Skeletal muscle tissue (tissue), 4 donors: ENCODE results near the gene RNASE3. TPM values are rescaled to one million over a fixed set of nuclear protein-coding genes. Genes with fewer than 3 reads are reported as not detected.
"Not testable (repeated sequence)": the region's sequence is repeated elsewhere in the genome, so short reads cannot be mapped to it uniquely, and the experiment has no call there.

Experiments used
- H3K27ac ChIP-seq: one replicate; pipeline ENCODE4 v1.7.0; 2013; ENCODE audit warnings: mild to moderate bottlenecking, low read depth, low read length, inconsistent platforms
- H3K27me3 ChIP-seq, 3 donors: one replicate each; pipeline ENCODE4 v1.7.0; 2013; ENCODE audit warnings: low read length in 3 of 3; ENCODE audit not compliant: control insufficient read depth in 3 of 3, insufficient read depth in 3 of 3
- H3K36me3 ChIP-seq, 3 donors: one replicate each; pipeline ENCODE4 v1.7.0; 2013; ENCODE audit warnings: low read length in 3 of 3; ENCODE audit not compliant: control insufficient read depth in 3 of 3, insufficient read depth in 3 of 3
- H3K4me1 ChIP-seq, 3 donors: one replicate each; pipeline ENCODE4 v1.7.0; 2013; ENCODE audit warnings: low read length in 3 of 3, mild to moderate bottlenecking in 3 of 3; ENCODE audit not compliant: control insufficient read depth in 3 of 3, insufficient read depth in 3 of 3
- H3K4me3 ChIP-seq, 3 donors: one replicate each; pipeline ENCODE4 v1.7.0; 2013; ENCODE audit warnings: low read length in 3 of 3
- H3K9ac ChIP-seq, 3 donors: one replicate each; pipeline ENCODE4 v1.7.0; 2013; ENCODE audit warnings: low read length in 3 of 3, mild to moderate bottlenecking in 3 of 3, moderate library complexity in 2 of 3, low read depth in 1 of 3
- H3K9me3 ChIP-seq, 3 donors: one replicate each; pipeline ENCODE4 v1.7.0; 2013; ENCODE audit warnings: low read length in 3 of 3; ENCODE audit not compliant: control insufficient read depth in 3 of 3
- total RNA-seq: library from RNA; depleted of rRNA; stranded (reverse); fragments of >200 nt; gene quantifications from one replicate; pipeline ENCODE4 v1.2.3, GENCODE V29; 2014
- donor health status: Osteomylitis.

Gene RNASE3
- total RNA-seq, 1 donor from 2014 or later = not detected

DNA sequence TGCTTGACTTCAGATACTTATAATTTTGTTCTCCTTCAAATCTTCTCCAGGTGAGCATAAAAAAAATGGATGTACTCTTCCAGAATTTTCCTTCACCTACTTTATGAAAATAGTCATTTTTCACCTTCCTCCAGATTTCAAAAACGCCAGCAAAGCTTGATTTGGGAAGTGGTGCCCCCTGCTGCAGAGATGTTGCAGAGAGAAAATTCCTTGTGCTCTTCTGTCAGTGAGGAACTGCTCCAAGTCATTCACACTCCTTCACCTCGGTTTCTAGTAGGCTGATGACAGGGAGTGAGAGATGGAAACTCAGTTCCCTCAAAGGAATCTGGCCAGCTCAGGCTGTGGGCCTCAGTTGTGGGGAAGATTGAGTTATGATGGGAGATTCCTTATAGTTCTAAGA lies 24.2 kb upstream of the RNASE3 start:
- Histone ChIP-seq H3K9me3 (no peaks in the 10 kb centered on the region), H3K9ac (no peak overlapping the region), H3K36me3 (no peaks in the 10 kb centered on the region), H3K27ac (no peak overlapping the region), H3K27me3 (peaks cover 4 to 8% (median 6%) of the 10 kb centered on the region in 3 donors), H3K4me3 (no peak overlapping the region), H3K4me1 (no peaks in the 10 kb centered on the region)

DNA sequence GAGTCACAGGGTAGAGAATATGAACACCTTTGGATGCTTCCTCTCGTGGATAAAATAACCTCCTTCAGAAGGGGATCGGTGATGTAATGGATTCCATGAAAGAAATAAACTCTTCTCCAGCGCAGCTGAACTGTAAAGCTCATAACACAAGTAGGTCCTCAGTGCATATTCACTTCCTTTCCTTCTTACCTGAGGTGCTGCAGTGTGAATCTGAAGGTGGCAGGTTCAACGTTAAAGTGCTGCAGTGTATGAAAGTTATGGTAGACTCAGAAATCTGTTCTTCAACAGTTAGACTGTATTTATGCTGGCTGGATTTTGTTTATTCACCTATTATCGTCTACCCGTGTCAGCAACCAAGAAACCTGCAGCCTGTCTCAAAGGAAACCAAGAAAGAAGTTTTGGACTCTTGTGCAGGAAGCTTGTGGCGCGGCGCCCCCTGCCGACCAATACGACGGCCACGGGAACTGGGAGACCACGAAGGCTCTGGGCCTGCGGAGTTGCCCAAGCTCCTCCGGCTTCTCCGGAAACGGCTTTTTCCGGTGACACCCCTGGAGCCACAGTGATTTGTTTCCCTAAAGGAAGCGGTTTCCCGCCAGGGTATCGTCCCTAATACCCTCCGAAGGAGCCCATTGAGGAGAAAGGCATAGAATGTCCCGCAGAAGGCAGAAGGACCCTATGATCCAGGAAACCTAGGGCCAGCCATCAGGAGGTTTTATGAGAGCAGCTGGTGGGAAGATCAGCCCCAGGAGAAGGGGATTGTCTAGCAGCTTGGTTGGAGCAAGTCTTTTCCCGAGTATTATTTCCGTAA lies 17.6 kb upstream of the RNASE3 start:
- no peak overlapping the region for H3K27ac ChIP-seq

GRCh38 chr14:20877016-20877415 lies 14.2 kb upstream of the RNASE3 start:
- H3K27me3 ChIP-seq = peaks cover 0 to 5% (median 4%) of the 10 kb centered on the region in 3 donors
- no peak overlapping the region for H3K27ac ChIP-seq
- no peak overlapping the region for H3K9ac ChIP-seq
- H3K36me3 ChIP-seq = no peaks in the 10 kb centered on the region
- no peak overlapping the region for H3K4me3 ChIP-seq
- peaks cover 0 to 5% (median 5%) of the 10 kb centered on the region in 3 donors for H3K4me1 ChIP-seq
- H3K9me3 ChIP-seq = no peaks in the 10 kb centered on the region

More for the DNA sequence above, 17.6 kb upstream of the RNASE3 start:
- no peaks in the 10 kb centered on the region for H3K9me3 ChIP-seq
- peaks cover 0 to 5% (median 5%) of the 10 kb centered on the region in 3 donors for H3K4me1 ChIP-seq
- H3K9ac ChIP-seq = no peak overlapping the region
- peaks cover 4 to 12% (median 7%) of the 10 kb centered on the region in 3 donors for H3K27me3 ChIP-seq
- peak overlapping the region in 2 of 3 donors; percentile 25 to 31 for H3K4me3 ChIP-seq
- H3K36me3 ChIP-seq = no peaks in the 10 kb centered on the region

DNA sequence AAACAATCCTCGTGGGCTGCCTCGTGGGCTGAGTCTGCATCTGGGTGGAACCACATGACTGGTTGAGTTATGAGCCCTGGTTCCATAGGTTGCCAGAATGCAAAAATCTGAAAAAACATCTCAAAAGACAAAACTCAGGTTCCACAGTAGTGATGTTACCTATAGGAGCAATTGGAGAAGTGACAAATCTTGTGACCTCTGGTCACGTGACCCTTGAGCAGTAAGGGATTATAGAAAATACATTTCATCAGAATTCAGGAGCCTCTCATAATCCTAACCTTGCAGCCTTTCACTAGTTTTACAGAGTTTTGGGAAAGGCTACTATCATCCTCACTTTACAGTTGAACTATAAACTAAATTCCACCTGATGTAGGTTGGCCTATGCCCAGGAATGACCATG lies 12.5 kb upstream of the RNASE3 start:
- Histone ChIP-seq H3K4me1 (peaks cover 0 to 3% (median under 1%) of the 10 kb centered on the region in 3 donors), H3K36me3 (no peaks in the 10 kb centered on the region), H3K27ac (no peak overlapping the region), H3K27me3 (peaks cover 0 to 3% (median 0%) of the 10 kb centered on the region in 3 donors), H3K9ac (no peak overlapping the region), H3K9me3 (no peaks in the 10 kb centered on the region), H3K4me3 (no peak overlapping the region)

DNA sequence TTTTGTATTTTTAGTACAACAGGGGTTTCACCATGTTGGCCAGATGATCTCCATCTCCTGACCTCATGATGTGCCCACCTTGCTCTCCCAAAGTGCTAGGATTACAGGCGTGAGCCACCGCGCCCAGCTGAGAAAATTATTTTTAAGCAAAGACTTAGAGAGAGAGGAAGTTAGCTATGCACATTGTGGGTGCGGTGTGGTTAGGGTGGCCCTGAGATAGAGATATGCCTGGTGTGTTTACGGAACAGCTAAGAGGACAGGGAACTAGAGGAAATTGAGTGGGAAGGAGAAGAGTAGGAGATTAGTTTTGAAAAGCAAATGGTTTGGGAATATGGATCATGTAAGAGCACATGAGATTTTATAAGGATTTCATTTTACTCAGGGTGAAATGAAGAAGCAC lies 10.0 kb upstream of the RNASE3 start:
- not testable (repeated sequence) for H3K4me1 ChIP-seq, H3K27me3 ChIP-seq, H3K4me3 ChIP-seq, H3K9ac ChIP-seq, H3K36me3 ChIP-seq, H3K9me3 ChIP-seq, H3K27ac ChIP-seq

GRCh38 chr14:20882787-20883186 lies 8.4 kb upstream of the RNASE3 start:
- H3K36me3 ChIP-seq, H3K4me3 ChIP-seq, H3K4me1 ChIP-seq, H3K9me3 ChIP-seq, H3K9ac ChIP-seq, H3K27me3 ChIP-seq, H3K27ac ChIP-seq: not testable (repeated sequence)

DNA sequence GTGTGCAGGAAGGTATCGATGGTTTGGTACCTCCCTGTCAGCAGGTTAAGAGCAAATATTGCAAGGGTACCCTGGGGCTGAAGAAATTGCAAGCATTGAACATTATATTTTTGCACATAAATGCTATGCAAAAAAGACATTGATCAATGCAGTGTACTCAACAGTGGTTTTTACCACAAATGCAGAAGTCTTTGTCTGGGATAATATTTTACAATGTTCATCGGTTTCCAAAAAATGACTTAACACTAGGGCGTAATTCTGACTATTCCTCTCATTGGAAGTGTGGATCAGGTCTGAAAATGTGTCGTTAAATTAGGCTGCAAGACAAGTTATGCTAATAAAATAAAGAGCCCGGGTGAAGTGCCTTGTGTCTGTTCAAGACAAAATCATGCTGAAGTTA lies 2.8 kb upstream of the RNASE3 start:
- not testable (repeated sequence) for H3K4me3 ChIP-seq, H3K27ac ChIP-seq, H3K4me1 ChIP-seq, H3K9ac ChIP-seq, H3K36me3 ChIP-seq, H3K9me3 ChIP-seq, H3K27me3 ChIP-seq

GRCh38 chr14:20895322-20895721 lies 4.1 kb downstream of the RNASE3 start:
- H3K36me3 ChIP-seq, H3K4me1 ChIP-seq, H3K4me3 ChIP-seq, H3K9ac ChIP-seq, H3K9me3 ChIP-seq, H3K27ac ChIP-seq: not testable (repeated sequence)
- H3K27me3 ChIP-seq = peaks cover 0 to 12% (median 2%) of the 10 kb centered on the region in 3 donors

- no peak overlapping the region for H3K4me3 ChIP-seq
- H3K27ac ChIP-seq = no peak overlapping the region
- H3K4me1 ChIP-seq = no peaks in the 10 kb centered on the region
- H3K27me3 ChIP-seq = peaks cover 0 to 4% (median 0%) of the 10 kb centered on the region in 3 donors
- H3K9ac ChIP-seq = no peak overlapping the region
- no peaks in the 10 kb centered on the region for H3K36me3 ChIP-seq
- H3K9me3 ChIP-seq = no peaks in the 10 kb centered on the region
These were observed 13.3 kb downstream of the RNASE3 start for GRCh38 chr14:20904393-20905029.

GRCh38 chr14:20905676-20906075 lies 14.5 kb downstream of the RNASE3 start:
- no peak overlapping the region for H3K4me3 ChIP-seq
- no peaks in the 10 kb centered on the region for H3K36me3 ChIP-seq
- H3K27ac ChIP-seq = no peak overlapping the region
- no peak overlapping the region for H3K9ac ChIP-seq
- no peaks in the 10 kb centered on the region for H3K9me3 ChIP-seq
- no peaks in the 10 kb centered on the region for H3K4me1 ChIP-seq
- H3K27me3 ChIP-seq = peaks cover 0 to 4% (median 0%) of the 10 kb centered on the region in 3 donors
